OCI-LY7 (cell line): Measurements from ENCODE around the gene ZCCHC8. TPM values are rescaled to one million over a fixed set of nuclear protein-coding genes. Genes with fewer than 3 reads are reported as not detected.

Experiments used
- BruUV-seq: library from RNA; stranded (reverse); fragments of 400-500 nt; replicated peaks from 2 replicates; lab custom pipeline; 2021; lab: Mats Ljungman, UMichigan
- CTCF ChIA-PET: fragments of 300-600 bp; sonication (Branson Sonifier 250); formaldehyde crosslinking; loops from one replicate; lab custom pipeline; 2022; ENCODE audit warnings: antibody characterized with exemption; ENCODE audit not compliant: unreplicated experiment; lab: Charles Lee
- POLR2A ChIA-PET: fragments of 300-600 bp; sonication (Branson Sonifier 250); formaldehyde crosslinking; loops from one replicate; lab custom pipeline; 2022; ENCODE audit warnings: antibody characterized with exemption; lab: Charles Lee
- DNase-seq: peaks from one replicate; pipeline ENCODE4 v3.0.0-alpha.2; 2015; ENCODE audit warnings: low spot score
- H2AFZ ChIP-seq: fragments of 200-600 bp; sonication (generic), shearing (Covaris generic); 2 replicates; pipeline ENCODE4 v1.6.1; 2014; ENCODE audit warnings: mild to moderate bottlenecking, antibody characterized with exemption, low read length, moderate library complexity
- H3K27ac ChIP-seq: fragments of 200-600 bp; sonication (generic); 2 replicates; pipeline ENCODE4 v1.5.1; 2014; ENCODE audit warnings: mixed run types, low read depth, mild to moderate bottlenecking, moderate library complexity, low read length, inconsistent platforms; ENCODE audit not compliant: poor library complexity, severe bottlenecking
- H3K36me3 ChIP-seq: fragments of 200-600 bp; sonication (generic); 2 replicates; pipeline ENCODE4 v1.6.1; 2014; ENCODE audit warnings: mild to moderate bottlenecking, antibody characterized with exemption, low read length, moderate library complexity, mixed read lengths; ENCODE audit not compliant: insufficient read depth
- H3K4me1 ChIP-seq: fragments of 200-600 bp; sonication (generic); 2 replicates; pipeline ENCODE4 v1.5.1; 2014; ENCODE audit warnings: mild to moderate bottlenecking, low read length; ENCODE audit not compliant: insufficient read depth, poor library complexity, severe bottlenecking
- H3K4me2 ChIP-seq: fragments of 200-600 bp; sonication (generic); 2 replicates; pipeline ENCODE4 v1.6.1; 2014; ENCODE audit warnings: mild to moderate bottlenecking, low read length
- H3K4me3 ChIP-seq: fragments of 200-600 bp; sonication (generic); 2 replicates; pipeline ENCODE4 v1.5.1; 2014; ENCODE audit warnings: mild to moderate bottlenecking, low read depth, low read length; ENCODE audit not compliant: poor library complexity, severe bottlenecking
- H3K79me2 ChIP-seq: fragments of 200-600 bp; sonication (generic); 2 replicates; pipeline ENCODE4 v1.6.1; 2016; ENCODE audit warnings: low read depth, mild to moderate bottlenecking, low read length, moderate library complexity, mixed read lengths; ENCODE audit not compliant: insufficient read depth
- H3K9me2 ChIP-seq: fragments of 200-600 bp; sonication (generic); 2 replicates; pipeline ENCODE4 v1.6.1; 2016; ENCODE audit warnings: mild to moderate bottlenecking, low read length, mixed read lengths; ENCODE audit not compliant: insufficient read depth
- H3K9me3 ChIP-seq: fragments of 200-600 bp; sonication (generic); 2 replicates; pipeline ENCODE4 v1.6.1; 2014; ENCODE audit warnings: mild to moderate bottlenecking, mixed run types, low read length, mixed read lengths
- H4K20me1 ChIP-seq: fragments of 200-600 bp; sonication (generic); 2 replicates; pipeline ENCODE4 v1.6.1; 2014; ENCODE audit warnings: mild to moderate bottlenecking, antibody characterized with exemption, low read length, moderate library complexity, mixed read lengths; ENCODE audit not compliant: insufficient read depth
- EZH2phosphoT487 ChIP-seq: fragments of 200-600 bp; sonication (generic); IDR thresholded peaks from 2 replicates; pipeline ENCODE4 v1.6.1; 2018; ENCODE audit warnings: low read depth, borderline replicate concordance, mild to moderate bottlenecking, mixed run types, antibody characterized with exemption, low read length, moderate library complexity, mixed read lengths
- intact Hi-C: fragments of 100-400 bp; cut with micrococcal nuclease; formaldehyde crosslinking; loops from one replicate; pipeline ENCODE4 v1.10.0; 2022; ENCODE audit not compliant: unreplicated experiment
- total RNA-seq, 2 experiments: library from RNA; depleted of rRNA in 1 of 2; stranded (reverse); fragments of >200 nt in 1 of 2; shearing (Covaris generic) in 1 of 2; gene quantifications; 2 replicates each; pipeline ENCODE4 v1.2.3, GENCODE V29; 2014 to 2022
- TF ChIP-seq, protein P1 (sequence below): fragments of 200-600 bp; sonication (generic); conservative IDR thresholded peaks from 2 replicates; pipeline ENCODE4 v1.5.1; 2014; ENCODE audit warnings: mild to moderate bottlenecking, antibody characterized with exemption, low read length, moderate library complexity, mixed read lengths

ZCCHC8 gene
- total RNA-seq, 2 experiments from 2014 or later = 46.9 to 68.6 TPM

GRCh38 chr12:122427403-122427802, 73.3 kb downstream of the ZCCHC8 start:
- peaks cover 13% of the 10 kb centered on the region for H3K4me1 ChIP-seq
- ChIA-PET CTCF (no interaction called here), POLR2A (no interaction called here)
- no peaks in the 10 kb centered on the region for H3K79me2 ChIP-seq
- H4K20me1 ChIP-seq = no peaks in the 10 kb centered on the region
- H3K9me3 ChIP-seq = no peaks in the 10 kb centered on the region
- no peak overlapping the region for H3K4me2 ChIP-seq
- no peak overlapping the region for H2AFZ ChIP-seq
- no TSS peak for BruUV-seq
- no peak for DNase-seq
- H3K27ac ChIP-seq = no peak overlapping the region
- no peak overlapping the region for H3K4me3 ChIP-seq
- no peaks in the 10 kb centered on the region for H3K9me2 ChIP-seq
- intact Hi-C loops = no loop called here
- H3K36me3 ChIP-seq = no peaks in the 10 kb centered on the region
- TF ChIP-seq EZH2phosphoT487 = no peak
- TF ChIP-seq, protein P1, sequence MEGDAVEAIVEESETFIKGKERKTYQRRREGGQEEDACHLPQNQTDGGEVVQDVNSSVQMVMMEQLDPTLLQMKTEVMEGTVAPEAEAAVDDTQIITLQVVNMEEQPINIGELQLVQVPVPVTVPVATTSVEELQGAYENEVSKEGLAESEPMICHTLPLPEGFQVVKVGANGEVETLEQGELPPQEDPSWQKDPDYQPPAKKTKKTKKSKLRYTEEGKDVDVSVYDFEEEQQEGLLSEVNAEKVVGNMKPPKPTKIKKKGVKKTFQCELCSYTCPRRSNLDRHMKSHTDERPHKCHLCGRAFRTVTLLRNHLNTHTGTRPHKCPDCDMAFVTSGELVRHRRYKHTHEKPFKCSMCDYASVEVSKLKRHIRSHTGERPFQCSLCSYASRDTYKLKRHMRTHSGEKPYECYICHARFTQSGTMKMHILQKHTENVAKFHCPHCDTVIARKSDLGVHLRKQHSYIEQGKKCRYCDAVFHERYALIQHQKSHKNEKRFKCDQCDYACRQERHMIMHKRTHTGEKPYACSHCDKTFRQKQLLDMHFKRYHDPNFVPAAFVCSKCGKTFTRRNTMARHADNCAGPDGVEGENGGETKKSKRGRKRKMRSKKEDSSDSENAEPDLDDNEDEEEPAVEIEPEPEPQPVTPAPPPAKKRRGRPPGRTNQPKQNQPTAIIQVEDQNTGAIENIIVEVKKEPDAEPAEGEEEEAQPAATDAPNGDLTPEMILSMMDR = no peak

DNA sequence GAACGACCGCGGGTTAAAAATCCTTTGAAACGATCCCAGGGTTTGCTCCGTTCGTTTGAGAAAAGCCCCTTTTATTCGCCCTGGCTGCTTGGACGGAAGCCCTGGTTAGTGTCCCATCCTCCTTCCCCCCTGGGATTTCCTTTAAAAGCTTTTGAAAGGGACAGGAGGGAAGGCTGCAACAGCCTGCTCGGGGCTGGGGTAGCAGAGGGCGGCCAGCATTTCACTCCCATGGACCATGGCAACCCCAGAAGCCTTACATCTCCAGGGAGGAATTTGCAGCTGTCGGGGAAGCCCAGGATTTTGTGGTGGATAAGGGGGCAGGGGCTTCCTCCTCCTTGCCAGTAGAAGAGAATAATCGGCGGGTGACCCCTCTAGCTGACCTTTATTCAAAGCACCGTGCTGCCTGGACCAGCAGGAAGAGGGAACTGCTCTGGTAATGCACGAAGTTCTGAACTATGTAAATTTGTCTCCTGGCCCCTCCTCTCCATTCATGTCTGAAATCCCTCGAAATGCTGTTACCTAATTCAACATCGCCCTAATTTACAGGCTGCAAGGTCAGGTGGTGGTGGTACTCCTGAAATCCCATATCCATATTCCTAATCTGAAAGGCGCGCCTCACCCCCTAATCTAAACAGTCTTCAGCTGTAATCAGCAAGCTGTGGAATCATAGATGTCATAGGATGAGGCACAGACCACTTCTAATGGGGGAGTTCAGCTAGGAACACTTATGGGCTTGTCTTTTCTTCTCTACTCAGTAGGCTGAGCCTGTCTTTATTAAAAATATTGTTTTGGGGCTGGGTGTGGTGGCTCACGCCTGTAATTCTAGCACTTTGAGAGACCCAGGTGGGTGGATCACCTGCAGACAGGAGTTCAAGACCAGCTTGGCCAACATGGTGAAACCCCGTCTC, 77.2 kb downstream of the ZCCHC8 start:
- peak overlapping the region; percentile 62 for H3K4me3 ChIP-seq
- no peaks in the 10 kb centered on the region for H3K36me3 ChIP-seq
- H3K27ac ChIP-seq = peak overlapping the region; percentile 30
- peak overlapping the region; percentile 76 for H2AFZ ChIP-seq
- no peaks in the 10 kb centered on the region for H3K9me3 ChIP-seq
- H3K4me2 ChIP-seq = peak overlapping the region; percentile 85
- CTCF ChIA-PET = interaction anchor here (0.6 kb wide), 1 partner anchor 175 kb away, joined by 3 read pairs; no protein-coding TSS in a partner anchor
- no peak for TF ChIP-seq EZH2phosphoT487
- TF ChIP-seq, protein P1 = no peak
- H3K79me2 ChIP-seq = peaks cover 16% of the 10 kb centered on the region; the same call in 1 of the 2 replicates
- no TSS peak for BruUV-seq
- POLR2A ChIA-PET = interaction anchor here (0.6 to 1.4 kb wide), 4 partner anchors 26 to 808 kb away, joined by 3 to 10 read pairs (median 6); no protein-coding TSS in a partner anchor
- no peaks in the 10 kb centered on the region for H4K20me1 ChIP-seq
- peak; percentile 52 for DNase-seq
- intact Hi-C loops = no loop called here
- H3K4me1 ChIP-seq = peaks cover 27% of the 10 kb centered on the region
- no peaks in the 10 kb centered on the region for H3K9me2 ChIP-seq
